HL-60 (cell line): ENCODE data around the gene EHD1.

ENCODE experiments used
- DNase-seq, 2 experiments: peaks; one replicate each; pipeline ENCODE4 v3.0.0-alpha.2; 2010 to 2020; ENCODE audit warnings: low read depth in 1 of 2, low spot score in 1 of 2
- H3K27ac ChIP-seq: fragments of 250-450 bp; sonication (Bioruptor Pico); replicated peaks from 2 replicates; pipeline ENCODE4 v1.5.1; 2020; ENCODE audit warnings: mild to moderate bottlenecking, moderate library complexity
- H3K27me3 ChIP-seq: fragments of 250-450 bp; sonication (Bioruptor Pico); 2 replicates; pipeline ENCODE4 v1.5.1; 2021; ENCODE audit warnings: mild to moderate bottlenecking, moderate library complexity; ENCODE audit not compliant: insufficient read depth, poor library complexity, severe bottlenecking
- H3K4me3 ChIP-seq: replicated peaks from 2 replicates; pipeline ENCODE4 v1.5.1; 2011; ENCODE audit warnings: mild to moderate bottlenecking, control low read depth, low read length; ENCODE audit not compliant: insufficient read depth
- CTCF ChIP-seq: IDR thresholded peaks from one replicate; pipeline ENCODE4 v1.5.1; 2011; ENCODE audit warnings: low read length, control low read depth, inconsistent platforms; ENCODE audit not compliant: insufficient read depth
- GABPA ChIP-seq: IDR thresholded peaks from 2 replicates; pipeline ENCODE4 v1.6.1; 2012; ENCODE audit warnings: low read depth
- POLR2AphosphoS5 ChIP-seq: IDR thresholded peaks from 2 replicates; pipeline ENCODE4 v1.6.1; 2012; ENCODE audit warnings: low read depth
- REST ChIP-seq: IDR thresholded peaks from 2 replicates; pipeline ENCODE4 v1.6.1; 2012; ENCODE audit warnings: low read depth; ENCODE audit not compliant: insufficient replicate concordance
- SPI1 ChIP-seq: IDR thresholded peaks from 2 replicates; pipeline ENCODE4 v1.6.1; 2012; ENCODE audit warnings: low read depth, mild to moderate bottlenecking, borderline replicate concordance

The EHD1 gene

GRCh38 chr11:64859542-64860414 is 18.6 kb downstream of the EHD1 start:
- no peaks in the 10 kb centered on the region for H3K27me3 ChIP-seq
- DNase-seq: peak; percentile 75 to 91
- TF ChIP-seq POLR2AphosphoS5 (peak; percentile 73), SPI1 (peak; percentile 63; the same call in 1 of the 2 replicates), CTCF (no peak), REST (no peak), GABPA (peak; percentile 10; the same call in 1 of the 2 replicates)
- H3K27ac ChIP-seq: peak overlapping the region; percentile 94
- no peak overlapping the region for H3K4me3 ChIP-seq

DNA sequence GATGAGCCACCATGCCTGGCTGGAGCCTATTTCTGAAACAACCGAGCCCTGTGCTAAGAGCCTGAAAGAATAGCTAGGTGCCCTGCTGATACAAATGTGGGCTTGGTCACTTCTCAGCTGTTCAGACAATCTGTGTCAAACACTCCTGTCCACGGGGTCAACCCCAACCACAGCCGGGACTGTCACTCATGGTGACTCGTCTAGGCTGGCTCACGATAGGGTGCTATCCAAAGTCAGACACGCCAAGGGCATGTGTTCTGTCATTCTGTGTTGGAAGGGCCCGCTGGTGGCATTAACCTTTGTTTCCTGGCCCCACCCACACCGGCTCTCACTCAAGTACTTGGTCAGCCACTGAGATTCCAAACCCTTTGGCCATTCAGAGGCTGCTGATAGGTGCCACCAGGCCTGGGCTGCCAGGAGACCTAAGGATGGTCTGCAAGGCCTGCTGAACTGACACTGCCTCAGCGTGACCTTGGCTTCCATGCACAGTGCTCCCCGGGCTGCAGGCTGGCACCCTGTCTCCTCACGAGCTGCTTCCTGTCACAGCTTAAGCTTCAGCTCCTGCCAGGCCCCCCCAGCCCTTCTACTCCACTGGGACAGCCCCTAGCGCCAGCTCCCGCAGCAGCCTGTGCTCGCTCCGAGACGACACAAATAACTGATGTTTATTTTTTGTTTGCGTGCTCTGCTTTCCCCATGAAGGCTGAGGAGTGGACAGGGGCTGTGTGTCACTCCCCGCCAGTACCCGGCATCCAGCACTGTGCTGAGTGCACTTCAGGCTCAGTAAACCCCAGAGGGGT is 19.8 kb downstream of the EHD1 start:
- Histone ChIP-seq H3K27me3 (no peaks in the 10 kb centered on the region), H3K4me3 (no peak overlapping the region), H3K27ac (peak overlapping the region; percentile 94)
- TF ChIP-seq POLR2AphosphoS5 (0 out of 2 replicates have a peak, but pooled peaks have one; percentile 41), SPI1 (no peak)
- DNase-seq: peak in 1 of 2 experiments; percentile 84

DNA sequence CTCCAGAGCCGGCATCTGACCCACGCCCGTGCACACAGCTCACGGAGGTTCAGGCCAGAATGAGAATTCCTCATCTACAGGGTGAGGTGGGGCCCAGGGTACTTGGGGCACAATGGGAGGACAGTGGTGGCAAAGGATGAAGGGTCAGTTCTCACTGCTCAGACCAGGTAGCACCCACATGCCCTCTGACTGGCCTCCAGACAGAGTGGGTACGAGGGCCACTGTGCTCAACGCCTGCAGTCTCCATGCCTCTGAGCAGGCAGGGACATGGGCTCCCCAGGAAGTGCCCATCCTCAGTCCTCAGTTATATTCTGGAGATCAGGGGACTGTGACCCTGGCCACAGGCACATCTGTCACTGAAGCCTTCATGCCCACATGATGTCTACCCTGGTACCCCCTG is 20.9 kb downstream of the EHD1 start:
- Histone ChIP-seq H3K27me3 (no peaks in the 10 kb centered on the region), H3K27ac (peak overlapping the region; percentile 94), H3K4me3 (no peak overlapping the region)
- no peak for DNase-seq
- no peak for TF ChIP-seq CTCF
- TF ChIP-seq SPI1: no peak
- no peak for TF ChIP-seq GABPA
- no peak for TF ChIP-seq POLR2AphosphoS5
- no peak for TF ChIP-seq REST
